Bone marrow (tissue), 2 donors: Measurements from ENCODE around the gene CDK2AP2.

ENCODE experiments used
- DNase-seq, 2 donors: peaks; one replicate each; lab custom pipeline; 2025; lab: John Stamatoyannopoulos, UW

Gene CDK2AP2

GRCh38 chr11:67503119-67504004 lies 4.6 kb downstream of the CDK2AP2 start:
- DNase-seq: no peak

- no peak for DNase-seq
These were observed 5.5 kb downstream of the CDK2AP2 start for GRCh38 chr11:67502328-67502979.

GRCh38 chr11:67501854-67502253 lies 6.1 kb downstream of the CDK2AP2 start:
- no peak for DNase-seq

GRCh38 chr11:67500831-67501715 lies 6.9 kb downstream of the CDK2AP2 start:
- peak in 1 of 2 donors; percentile 8 for DNase-seq

- no peak for DNase-seq
These were observed 7.5 kb downstream of the CDK2AP2 start for GRCh38 chr11:67500484-67500821.

- DNase-seq: no peak
These were observed 8.0 kb downstream of the CDK2AP2 start for GRCh38 chr11:67499808-67500483.

GRCh38 chr11:67498544-67498972 lies 9.4 kb downstream of the CDK2AP2 start:
- DNase-seq: no peak

GRCh38 chr11:67497656-67498291 lies 10.2 kb downstream of the CDK2AP2 start:
- no peak for DNase-seq

GRCh38 chr11:67496113-67496512 lies 11.8 kb downstream of the CDK2AP2 start:
- DNase-seq: no peak

GRCh38 chr11:67495234-67496005 lies 12.5 kb downstream of the CDK2AP2 start:
- no peak for DNase-seq

- no peak for DNase-seq
These were observed 13.4 kb downstream of the CDK2AP2 start for GRCh38 chr11:67494371-67495233.

- DNase-seq: no peak
These were observed 14.2 kb downstream of the CDK2AP2 start for GRCh38 chr11:67493548-67494370.

- DNase-seq: no peak
These were observed 15.0 kb downstream of the CDK2AP2 start for GRCh38 chr11:67492801-67493547.

GRCh38 chr11:67492069-67492727 lies 15.8 kb downstream of the CDK2AP2 start:
- DNase-seq: no peak

- DNase-seq: no peak
These were observed 16.5 kb downstream of the CDK2AP2 start for GRCh38 chr11:67491276-67492068.

- DNase-seq: no peak
These were observed 17.3 kb downstream of the CDK2AP2 start for GRCh38 chr11:67490727-67491065.
